Fibroblast of peridontal ligament (primary cell): ENCODE measurements around the gene CLTCL1.
A peak's percentile ranks its signal among the peaks of the same experiment; 100 is the strongest.

Source experiments
- DNase-seq: peaks from one replicate; pipeline ENCODE4 v3.0.0-alpha.2; 2010; ENCODE audit errors: extremely low read depth

CLTCL1 gene

DNA sequence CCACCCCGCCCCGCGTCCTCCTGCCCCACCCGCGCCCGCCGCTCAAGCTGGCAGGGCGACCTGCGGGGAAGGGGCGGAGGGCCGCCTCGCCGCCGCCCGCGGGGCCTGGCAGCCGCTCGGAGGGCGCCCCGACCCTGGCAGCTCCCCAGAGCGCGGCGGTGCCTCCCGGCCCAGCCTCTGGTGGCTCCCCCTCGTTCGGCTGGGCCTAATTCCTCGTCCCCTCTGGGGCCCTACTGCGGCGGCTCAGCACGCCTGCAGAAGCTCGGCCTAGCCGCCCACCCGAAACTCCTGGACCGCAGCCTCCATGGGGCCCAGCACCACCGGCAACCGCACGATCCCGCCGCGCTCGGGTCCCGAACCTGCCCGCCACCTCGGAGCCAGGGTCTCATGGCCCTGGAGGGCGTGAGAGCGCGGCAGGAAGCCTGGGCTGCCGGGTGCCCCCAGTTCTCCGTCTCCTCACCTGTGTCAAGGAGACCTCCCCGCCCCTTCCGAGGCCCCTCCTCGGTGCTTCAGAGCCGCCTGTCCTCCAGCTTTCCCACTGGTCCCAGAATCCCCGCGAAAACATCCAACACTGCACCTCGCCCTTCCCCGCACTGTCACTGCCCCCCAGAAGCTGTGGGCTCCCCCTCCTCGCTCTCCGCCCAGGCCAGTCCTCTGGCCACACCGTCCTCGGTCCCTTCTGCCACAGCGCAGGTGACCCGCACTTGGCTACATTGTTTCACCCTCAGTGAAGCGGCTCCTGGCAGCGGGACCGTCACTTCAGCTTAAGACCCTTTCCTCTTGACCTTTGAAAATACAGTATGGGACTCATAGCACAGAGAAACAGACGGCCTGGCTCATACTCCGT, 140.8 kb downstream of the CLTCL1 start:
- DNase-seq = no peak

DNA sequence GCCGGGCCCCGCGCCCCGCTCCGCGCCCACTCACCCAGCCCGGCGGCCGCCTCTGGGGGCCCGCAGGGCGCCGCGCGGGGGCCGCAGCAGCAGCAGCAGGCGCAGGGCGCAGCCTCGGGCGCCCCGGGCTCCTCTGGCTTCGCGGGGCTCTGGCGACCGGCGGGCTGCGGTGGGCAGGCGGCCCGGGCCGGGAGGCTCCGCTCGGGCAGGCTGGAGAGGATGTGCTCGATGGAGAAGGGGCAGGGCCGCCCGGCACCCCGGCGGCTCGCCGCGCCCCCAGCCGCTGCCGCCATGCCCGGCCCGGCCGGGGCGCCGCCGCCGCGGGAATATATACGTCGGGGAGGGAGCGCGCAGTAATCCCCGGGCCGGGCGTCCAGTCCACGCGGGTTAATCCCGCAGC, 141.5 kb downstream of the CLTCL1 start, which contains the start of gene GSC2:
Gene GSC2, minus strand, starts transcription at position 302 of the 400 bp plus-strand sequence. Its CDS starts 9 bp downstream, at position 293.
- no peak for DNase-seq

DNA sequence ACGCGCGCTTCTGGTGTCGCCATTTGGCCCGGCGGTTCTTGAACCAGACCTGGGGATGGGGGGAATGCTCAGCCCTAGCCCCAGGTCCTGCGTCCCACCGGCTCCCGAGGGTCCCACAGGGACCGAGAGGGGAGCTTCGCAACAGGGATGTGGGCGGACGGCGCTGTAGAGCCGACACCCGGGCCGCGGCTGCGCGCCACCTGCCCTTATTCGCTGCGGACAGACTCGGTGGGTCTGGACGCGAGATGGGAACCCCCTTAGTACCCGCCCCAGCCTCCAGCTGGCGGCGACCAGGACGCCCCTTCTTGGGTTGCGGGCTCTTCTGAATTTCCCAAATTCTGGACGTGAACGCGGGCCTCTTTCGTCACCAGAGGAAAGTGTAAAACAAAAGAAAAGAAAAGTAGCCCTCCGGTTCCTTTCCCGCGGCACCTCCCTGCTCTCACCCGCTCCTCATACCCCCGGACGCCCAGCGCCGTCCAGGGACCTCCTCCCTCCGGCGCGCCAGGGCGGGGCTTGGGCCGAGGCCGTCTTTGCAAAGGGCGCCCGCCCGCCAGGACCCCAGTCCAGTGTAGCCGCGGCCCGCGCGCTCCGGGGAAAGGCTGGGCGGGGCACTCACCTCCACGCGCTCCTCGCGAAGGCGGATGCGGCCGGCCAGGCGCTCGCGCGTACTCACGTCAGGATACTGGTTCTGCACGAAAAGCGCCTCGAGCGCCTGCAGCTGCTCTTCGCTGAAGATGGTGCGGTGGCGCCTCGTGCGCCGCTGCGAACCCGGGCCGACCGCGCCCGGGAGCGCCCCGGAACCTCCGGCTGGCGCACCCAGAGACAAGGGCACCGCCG, 142.3 kb downstream of the CLTCL1 start:
- no peak for DNase-seq

DNA sequence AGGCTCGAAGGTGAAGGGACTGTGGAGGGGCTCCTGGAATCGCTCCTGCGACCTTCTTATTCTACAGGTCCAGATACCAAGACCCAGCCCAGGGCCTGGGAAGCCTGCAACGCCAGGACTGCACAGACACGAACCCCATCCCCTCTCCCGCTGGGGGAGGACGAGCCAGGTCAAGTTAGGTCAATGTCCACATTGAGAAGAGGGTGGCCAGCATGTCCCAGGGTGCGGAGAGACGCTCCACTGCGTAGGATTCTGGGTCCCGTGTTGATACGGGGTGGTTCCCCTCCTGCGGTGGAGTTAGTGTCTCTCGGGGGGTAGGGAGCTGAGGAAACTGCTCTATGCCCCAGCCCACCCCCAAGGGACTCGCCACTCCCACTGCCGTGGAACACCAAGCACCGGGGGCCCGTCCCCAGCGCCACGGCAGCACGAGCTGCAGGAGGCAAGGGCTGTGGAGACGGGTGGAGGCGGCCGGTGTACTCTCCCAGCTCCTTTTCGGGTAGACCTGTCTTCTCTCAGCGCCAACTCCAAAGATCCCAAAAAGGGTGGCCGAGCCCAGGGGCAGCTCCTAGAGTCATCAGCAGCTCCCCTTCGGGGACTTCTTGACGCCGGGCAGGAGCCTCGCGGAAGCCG, 143.0 kb downstream of the CLTCL1 start:
- no peak for DNase-seq

DNA sequence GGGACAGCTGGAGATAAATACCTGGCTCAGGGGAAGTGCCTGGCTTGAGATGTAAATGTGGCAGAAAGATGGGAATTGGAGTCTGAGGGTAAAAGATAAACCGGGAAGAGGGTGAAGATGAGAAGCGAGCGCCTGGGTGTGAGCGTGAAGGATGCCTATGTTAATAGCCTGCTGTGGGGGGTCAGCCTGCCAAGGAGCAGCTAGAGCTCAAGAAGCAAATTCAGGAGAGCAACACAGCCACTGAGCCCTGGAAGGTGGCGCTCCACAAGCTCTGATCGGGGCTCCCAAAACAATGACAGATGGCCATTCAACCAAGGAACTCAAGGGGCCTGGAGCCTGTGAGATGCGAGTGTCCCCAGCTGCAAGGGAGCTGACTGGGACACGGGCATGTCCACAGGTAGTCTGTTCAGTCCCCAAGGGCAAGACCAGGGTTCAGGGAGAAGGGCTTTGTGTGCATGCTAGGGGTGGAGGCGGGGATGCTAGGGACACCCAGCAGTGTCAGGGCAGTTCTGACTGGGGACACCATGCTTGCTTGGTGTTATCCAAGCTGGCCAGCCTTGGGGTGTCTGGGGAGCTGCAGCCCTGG, 144.2 kb downstream of the CLTCL1 start:
- DNase-seq = no peak

DNA sequence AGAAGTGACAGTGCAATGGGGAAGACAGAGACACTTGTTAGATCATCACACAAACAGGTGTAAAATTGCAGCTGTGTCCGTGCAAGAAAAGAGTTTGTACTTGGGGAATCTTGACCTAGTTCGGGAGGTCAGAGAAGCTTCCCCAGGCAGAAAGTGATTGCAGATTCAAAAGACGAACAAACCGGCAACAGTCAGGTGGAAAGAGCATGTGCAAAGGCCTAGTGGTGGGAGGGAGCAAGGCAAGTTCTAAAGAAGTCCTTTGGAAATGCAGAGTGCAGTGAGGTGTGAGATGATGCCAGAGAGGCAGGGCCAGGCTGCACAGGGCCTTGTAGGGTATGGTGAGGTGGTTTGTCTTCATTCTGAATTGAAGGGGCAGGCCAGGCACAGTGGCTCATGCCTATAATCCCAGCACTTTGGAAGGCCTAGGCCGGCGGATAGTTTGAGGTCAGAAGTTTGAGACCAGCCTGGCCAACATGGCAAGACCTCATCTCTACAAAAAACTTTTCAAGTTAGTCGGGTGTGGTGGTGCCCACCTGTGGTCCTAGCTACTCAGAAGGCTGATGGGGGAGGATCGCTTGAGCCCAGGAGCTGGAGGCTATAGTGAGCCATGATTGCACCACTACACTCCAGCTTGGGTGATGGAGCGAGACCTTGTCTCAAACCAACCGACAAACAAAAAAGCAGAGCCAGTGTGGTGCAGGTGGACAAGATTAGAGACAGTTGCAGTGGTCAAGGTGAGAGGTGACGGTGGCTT, 145.1 kb downstream of the CLTCL1 start:
- DNase-seq = no peak

DNA sequence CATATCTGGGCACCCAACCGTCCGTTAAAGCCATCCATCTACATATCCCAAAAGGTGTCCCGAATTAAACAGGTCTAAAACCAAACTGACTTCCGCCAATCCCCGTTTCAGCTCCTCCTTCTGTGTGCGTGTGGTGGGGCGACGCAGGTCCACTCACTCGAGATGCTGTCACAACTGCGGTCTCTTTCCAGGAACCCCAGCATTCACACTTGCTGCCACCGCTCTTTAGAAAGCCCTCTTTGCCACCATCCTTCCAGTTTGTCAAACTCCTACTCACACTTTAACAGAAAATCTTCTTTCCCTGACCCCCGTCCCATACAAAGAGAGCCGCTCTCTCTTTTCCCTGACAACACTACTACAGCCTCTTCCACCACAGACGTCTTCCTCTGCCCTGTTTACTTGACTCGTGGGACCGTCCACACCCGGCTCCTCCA, 147.5 kb downstream of the CLTCL1 start:
- peak; percentile 8 for DNase-seq

DNA sequence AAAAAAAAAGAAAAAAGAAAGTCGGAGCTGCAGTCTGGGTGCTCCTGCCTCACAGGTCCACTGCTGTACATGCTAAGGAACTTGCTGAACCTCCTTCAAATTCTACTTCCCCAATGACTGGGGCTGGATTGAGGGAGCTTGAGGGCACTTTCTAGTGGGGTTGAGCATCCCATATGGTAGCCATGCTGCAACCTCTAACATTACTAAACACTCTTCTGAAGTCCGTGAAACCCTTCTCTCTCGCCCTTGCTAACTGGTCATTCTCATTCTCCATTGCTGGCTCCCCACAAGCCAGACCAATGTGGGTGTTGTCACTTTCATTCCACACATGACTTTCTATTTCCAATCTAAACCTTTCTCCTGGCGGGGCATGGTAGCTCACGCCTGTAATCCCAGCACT, 148.3 kb downstream of the CLTCL1 start:
- no peak for DNase-seq

DNA sequence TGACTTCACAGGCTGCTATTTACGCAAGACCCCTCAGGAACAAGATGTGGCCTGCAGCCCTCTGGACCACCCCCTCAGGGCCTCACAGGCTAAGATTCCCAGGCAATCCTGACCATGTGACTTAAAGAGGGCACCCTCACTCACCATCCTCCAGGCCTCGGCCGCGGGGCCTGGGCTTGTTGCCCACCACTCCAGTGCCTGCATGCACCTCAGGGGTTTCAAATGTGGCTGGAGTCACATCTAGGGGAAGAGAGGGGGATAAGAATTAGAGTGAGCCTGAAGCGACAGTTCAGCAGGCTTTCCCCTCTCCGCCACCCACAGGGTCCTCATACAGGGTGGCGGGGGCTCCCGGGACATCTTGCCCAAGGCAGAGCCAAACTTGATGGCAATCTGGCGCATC, 149.1 kb downstream of the CLTCL1 start:
- no peak for DNase-seq

DNA sequence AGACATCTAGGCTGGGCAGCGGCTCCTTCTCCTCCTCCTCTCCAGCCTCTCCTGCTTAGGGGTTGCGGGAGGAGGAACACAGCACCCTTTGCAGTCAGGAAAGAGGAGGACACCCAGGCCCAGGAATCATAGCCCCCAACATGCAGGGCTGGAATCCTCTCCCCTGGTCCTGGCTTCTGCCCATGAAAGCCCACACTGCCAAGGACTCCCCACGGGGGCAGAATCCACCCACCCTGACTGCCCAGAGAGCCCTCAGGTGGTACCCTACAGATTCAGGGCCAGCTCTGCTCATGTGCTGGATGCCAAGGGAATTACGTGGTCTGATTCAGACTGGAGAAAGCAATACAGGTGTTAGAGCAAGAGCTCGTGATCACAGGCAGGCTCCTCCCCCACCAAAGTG, 151.5 kb downstream of the CLTCL1 start:
- no peak for DNase-seq

DNA sequence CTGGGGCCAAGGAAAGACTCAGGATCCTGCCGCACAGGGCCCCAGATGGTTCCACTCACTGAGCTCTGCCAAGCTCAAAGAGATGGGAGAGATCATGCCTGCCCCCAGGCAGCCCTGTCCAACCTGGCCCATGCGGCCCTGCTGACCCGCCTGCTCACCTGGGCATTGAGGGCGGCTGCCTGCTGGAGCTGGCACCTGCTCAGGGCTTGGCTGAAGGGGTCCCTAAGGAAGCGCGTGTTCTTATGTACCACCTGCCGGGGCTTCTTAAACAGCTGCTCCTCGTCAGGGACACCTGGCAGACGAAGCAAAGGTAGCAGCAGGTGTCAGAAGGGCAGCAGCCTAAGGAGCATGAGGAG, 152.5 kb downstream of the CLTCL1 start:
- no peak for DNase-seq

DNA sequence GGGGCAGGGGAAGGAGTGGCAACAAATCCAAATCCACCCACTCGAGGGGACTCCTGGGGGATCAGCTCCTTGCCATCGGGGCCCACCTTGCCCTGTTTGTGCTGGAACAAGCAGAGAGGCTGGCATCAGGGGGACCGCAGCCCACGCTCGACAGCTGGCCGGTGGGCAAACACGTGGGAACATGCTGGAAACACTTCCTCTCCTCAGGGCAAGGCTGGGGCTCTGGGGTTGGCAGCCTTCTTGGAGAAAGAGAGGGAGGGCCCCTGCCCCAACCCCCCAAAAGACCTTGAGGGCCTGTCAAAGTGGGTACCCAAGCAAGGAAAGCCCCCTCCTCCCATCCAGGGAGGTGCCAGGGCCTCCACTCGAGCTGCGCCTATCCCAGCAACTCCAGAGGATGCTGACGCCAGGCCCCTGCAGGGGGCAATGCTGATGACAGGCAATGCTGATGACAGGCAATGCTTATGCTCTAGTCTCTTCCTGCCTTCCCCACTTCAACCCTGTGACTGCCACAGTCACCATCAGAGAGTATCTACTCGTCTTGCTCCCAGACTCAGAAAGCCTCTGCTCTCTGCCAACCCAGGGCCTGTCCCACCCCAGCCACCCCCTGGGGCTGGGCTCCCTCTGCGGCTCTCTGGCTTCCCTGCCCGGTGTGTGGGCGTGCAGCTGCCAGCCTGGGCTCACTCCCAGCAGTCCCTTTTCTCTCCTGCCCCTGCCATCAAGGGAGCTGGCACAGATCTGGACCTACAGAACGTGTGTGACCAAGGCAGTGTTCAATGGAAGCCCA, 153.1 kb downstream of the CLTCL1 start:
- no peak for DNase-seq

DNA sequence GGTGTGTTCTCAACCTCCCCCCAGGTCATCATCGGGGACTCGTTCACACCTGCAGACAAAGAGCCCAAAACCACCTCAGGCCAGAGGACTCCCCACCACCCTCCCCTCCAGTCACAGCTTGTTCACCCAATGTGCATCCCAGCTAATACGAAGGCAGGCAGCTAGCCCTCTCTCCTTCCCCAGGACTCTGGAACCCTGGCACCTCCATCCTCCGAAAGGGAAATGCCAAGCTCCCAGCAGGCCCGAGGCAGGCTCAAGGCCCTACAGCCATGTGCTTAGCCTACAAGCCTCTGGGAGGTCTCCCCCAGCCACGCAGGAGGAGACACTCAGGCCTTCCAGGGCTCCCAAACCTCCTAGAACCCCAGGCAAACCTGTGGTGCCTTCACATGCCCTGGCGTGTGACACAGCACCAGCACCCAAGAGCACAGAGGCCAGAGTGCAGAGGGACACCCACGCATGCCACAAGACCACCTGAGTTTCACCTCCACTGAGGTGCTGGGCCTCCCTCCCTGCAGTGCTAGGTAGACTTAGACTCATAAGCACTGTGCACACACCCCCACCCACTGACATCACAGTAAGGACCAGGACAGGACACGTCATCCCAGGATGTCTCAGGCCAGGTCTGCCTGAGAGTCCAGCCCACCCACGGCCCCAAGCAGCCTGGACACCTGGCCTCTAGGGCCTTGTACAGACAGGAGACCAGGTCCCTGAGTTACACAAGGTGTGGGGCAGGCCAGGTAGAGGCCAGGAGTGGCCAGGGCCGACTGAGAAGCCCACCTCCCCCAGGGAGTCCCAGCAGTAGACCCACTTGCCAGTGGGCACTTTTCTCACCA, 153.9 kb downstream of the CLTCL1 start:
- DNase-seq = no peak

DNA sequence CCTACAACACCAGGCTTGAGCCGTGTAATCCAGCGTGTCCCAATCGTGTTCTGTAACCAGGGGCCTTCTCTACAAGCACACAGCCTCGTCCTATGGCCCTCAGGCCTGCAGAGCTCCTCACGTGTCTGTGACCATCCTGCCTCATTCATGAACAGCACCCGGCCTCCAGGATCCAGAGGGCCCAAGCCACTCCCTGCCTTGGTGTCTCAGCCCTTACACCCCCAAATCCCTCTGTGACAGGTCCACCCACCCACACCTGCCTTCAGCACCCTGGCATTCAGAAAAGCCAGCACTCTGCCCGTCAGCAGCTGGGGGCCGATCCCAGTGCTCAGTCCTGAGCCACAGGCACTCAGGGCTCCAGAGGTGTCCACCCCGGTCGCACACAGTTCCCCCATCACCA, 154.6 kb downstream of the CLTCL1 start:
- DNase-seq = no peak

DNA sequence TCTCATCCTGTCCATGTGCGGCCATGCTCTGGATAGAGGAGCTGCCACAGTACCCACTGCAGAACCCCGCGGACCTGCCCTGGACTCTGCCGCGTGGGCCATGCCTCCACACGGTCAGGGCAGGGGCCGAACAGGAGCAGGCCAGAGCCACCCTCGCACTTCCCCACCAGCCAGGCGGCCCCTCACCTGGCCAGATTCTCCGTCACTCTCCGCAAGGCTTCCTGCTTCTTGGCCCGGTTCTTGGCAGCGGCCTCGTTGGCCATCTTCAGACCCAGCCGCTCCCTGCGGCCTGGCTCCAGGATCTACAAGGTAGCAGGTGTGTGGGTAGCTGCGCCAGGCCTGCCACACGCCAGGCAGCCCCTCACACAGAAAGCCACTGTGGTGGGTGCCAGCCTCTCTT, 156.6 kb downstream of the CLTCL1 start:
- no peak for DNase-seq

DNA sequence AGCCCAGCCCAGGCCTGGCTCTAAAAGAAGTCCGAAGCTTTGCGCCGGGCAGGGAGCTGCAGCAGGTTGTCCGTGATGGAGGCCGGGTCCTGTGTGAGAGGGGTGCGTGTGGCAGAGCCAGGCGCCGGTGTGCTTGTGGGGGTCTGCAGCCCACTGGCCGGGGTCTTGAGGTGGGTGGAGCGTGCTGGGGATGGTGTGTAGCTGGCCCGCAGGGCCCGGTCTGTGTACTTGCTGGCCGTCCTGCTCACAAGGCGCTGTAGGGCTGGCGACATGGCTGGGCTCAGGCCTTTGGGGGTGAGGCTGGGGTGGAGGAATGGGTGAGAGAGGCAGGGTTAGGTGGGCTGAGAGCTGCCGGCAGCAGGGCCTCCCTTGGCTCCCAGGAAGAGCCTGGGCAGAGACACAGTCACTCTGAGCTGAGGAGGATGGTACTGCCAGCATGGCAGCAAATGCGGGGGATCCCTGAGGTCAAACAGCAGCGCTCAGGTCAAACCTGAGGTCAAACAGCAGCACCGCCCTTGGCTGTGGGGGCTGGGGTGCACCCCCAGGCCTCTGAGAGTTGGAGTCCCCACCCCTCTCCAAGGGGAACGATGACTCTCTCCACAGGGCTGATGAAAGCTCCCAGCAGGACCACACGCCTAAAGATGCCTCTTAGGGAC, 157.2 kb downstream of the CLTCL1 start:
- DNase-seq = no peak

DNA sequence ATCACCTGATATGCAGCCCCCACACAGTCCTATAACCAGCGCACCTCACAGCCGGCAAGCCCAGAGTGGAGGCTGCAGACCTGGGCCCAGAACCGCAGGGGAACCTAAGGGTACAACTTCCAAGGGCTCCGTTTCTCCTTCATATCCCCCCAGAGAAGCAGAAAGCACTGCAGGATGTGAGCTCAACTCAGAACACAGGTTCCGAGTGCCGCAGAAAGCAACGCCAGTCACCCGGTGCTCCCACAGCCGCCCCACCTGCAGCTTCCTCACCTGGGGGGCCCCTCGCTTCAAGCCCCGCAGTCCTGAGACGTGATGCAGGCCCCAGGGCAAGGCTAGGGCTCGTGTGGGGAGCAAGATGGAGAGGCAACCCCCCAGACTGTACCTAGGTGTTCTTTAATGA, 158.0 kb downstream of the CLTCL1 start:
- DNase-seq = no peak

DNA sequence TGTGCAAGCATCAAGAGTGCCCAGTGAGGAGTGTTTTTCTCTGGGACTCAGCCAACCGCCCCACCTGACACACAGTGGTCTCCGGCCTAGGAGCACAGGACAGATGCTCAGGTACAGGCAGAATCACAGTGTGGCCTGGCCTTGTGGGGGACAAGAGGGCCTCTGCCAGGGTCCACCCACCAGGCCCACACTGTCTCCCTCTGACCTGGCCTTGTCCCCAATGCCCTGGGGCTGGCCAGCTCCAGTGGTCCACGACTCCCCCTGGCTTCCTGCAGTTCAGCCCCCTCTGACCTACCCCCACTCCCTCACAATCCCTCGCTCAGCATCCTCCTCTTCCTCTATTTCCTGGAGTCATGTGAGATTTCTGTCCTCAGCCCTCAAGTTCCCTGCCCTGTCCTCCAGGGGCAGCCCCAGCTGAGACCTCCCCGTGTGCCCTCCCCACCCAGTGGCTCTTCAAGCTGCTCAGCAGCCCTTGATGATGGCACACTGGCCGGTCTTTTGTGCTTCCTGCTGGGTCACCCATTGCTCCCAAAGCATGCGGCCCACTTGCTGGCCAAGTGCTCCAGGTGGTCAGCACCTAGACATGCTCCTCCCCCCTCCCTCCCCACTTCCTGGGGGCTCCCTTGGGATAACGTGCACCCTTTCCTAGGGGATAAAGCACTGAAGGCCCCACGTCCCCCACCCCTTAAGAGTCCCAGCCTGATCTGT, 158.7 kb downstream of the CLTCL1 start:
- no peak for DNase-seq

DNA sequence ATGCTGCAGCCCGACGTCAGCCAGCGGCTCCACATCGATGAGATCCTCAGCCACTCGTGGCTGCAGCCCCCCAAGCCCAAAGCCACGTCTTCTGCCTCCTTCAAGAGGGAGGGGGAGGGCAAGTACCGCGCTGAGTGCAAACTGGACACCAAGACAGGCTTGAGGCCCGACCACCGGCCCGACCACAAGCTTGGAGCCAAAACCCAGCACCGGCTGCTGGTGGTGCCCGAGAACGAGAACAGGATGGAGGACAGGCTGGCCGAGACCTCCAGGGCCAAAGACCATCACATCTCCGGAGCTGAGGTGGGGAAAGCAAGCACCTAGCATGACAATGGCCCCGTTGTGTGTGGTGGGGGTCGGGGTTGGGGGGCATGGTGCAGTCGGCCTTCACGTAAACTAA, 159.4 kb downstream of the CLTCL1 start:
- no peak for DNase-seq
